HG02981 (cell line): ENCODE measurements around the gene CAMTA1.
"Not testable (repeated sequence)": the region's sequence is repeated elsewhere in the genome, so short reads cannot be mapped to it uniquely, and the experiment has no call there.

Source experiments
- ATAC-seq: cut with Tn5 transposase; IDR thresholded peaks from one replicate; pipeline ENCODE4 v1.9.1; 2021; ENCODE audit warnings: mild to moderate bottlenecking, moderate library complexity; ENCODE audit not compliant: unreplicated experiment

The CAMTA1 gene

DNA sequence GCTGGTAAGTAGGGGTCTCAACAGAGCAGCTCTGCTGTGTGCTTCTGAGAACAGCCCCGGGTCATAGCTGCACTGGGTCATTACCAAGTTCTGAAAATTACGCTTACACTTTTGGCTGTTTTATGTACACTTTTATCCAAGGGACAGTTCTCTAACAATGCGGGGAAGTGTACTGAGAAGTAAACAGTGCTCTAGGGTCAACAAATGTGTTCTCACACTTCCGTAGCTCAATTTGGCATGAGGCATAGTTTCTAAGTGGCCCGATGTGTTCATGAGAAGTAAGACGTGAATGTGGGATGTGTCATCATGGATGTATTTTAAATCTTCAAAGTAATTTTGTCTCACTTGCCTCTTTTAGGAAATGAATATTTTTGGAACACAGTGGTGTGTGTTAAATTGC, 975.0 kb downstream of the CAMTA1 start:
- ATAC-seq, result no peak

DNA sequence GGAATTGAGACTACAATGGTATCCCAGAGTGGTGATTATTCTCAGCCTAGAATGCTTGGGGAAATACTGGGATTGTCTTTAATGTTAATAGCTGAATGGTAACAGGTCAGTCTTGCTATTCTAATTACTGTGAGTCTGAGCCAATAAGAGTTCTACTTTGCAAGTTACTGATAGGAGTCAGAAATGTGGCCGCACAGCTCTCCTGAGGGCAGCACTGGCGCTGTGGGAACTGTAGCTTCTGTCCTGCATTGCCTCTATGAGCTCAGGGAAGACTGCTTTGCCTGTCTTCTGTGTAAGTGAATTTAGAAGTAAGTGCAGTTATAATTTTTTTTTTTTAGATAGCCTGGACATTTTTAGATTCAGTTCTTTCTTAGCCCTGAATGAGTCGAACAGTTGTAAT, 975.8 kb downstream of the CAMTA1 start:
- no peak for ATAC-seq

DNA sequence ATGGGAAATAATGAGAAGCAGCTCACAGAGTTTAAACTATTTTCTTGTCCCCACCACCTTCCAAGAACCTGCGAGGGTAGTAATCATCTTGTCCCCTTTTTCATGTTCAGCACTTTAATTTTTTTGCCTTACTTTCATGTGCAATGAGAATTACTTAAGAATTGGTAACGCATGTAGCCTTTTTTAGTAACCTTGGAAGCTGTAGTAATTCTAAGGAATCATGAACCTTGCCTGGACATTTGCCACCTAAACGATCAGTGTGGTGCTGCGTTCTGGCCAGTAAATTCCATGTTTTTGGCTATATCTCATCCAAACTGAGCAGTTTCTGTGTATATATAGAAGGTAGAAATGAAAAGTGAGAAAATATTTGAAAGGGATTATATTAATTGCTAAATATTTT, 981.9 kb downstream of the CAMTA1 start:
- ATAC-seq, result no peak

DNA sequence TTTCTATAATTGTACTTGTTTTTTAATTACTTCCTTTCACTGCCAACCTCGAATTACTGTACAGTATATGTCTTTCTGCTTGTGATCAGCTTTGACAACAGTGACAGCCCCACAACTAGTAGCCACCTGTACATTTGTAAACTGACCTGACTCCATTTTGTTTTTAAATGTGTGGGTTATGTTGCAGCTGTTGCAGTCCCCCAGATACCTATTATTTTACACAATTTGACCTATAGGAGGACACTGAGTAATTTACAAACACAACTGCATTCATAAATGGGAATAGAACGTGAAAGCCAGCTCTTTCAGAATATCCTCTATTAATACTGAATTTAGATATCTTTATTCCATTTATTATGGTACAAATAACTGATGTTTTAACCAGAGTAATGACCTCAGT, 983.3 kb downstream of the CAMTA1 start:
- ATAC-seq, result no peak

GRCh38 chr1:7769673-7770412, 984.6 kb downstream of the CAMTA1 start:
- no peak for ATAC-seq

- ATAC-seq, result no peak
Measured at GRCh38 chr1:7770669-7770996, 985.4 kb downstream of the CAMTA1 start.

DNA sequence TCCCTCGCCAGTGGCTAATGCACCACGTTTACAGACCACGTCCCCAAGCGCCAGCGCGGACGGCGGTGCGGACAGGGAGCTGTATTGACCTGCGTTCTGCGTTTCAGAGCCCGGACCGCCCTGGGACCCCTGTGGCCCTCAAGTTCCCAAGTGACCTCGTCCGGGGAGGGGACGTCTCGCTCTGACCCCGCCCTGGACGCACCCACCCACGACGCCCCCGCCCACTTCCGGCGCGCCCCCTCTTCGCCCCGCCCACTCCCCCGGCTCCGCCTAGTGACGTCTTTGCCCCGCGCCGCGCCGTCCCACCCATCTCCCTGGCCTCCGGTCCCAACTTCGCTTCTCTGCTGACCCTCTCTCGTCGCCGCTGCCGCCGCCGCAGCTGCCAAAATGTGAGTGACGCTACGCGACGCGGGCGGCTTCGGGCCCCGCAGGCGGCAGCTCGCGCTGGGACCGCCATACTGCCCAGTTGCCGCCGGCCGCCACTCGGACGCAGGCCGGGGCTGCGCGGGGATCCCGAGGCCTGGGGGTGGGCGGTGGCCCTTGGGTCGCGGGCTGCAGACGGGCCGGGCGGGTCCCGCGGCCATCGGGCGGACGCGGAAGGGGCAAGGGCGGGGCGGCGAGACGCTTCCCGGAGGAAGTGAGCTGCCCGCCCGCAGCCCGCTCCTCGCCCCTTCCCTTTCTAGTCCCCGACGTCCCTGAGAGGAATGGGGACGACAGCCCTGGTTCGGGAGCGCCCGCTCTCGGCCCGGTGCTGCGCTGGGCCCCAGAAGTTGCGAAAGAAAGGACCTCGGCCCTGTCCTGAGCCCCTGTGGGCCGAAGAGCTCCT, 986.0 kb downstream of the CAMTA1 start, which contains the start of gene VAMP3:
Gene VAMP3, plus strand, starts transcription at position 300 of the 826 bp plus-strand sequence. Its CDS starts 88 bp downstream, at position 388.
- ATAC-seq, result peak; percentile 71

DNA sequence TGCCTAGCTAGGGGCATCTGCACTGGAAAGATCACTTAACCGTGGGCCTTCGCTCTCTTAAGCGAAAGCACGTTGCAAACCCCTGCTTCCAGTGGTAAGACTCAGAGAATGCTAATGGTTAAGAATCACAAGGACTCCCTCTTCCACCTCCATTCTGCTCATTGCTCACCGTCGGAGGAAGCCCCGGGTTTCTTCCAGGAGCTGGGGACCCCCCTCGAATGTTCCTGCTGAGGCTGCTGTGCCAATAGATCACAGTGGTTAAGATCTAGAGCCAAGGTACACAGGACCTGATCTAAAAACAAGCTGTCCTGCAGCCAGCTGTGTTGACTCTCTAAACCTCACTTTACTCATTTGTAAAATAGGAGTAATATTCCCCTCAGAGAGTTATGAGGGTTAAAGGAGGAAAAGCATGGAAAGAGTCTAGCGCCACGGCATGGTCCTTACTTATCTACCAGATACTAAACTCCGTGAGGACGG, 986.6 kb downstream of the CAMTA1 start:
- no peak for ATAC-seq

- ATAC-seq, result no peak
Measured at GRCh38 chr1:7777591-7777990, 992.3 kb downstream of the CAMTA1 start.

- no peak for ATAC-seq
Measured at GRCh38 chr1:7778133-7778628, 992.9 kb downstream of the CAMTA1 start.

- ATAC-seq, result no peak
Measured at GRCh38 chr1:7780976-7781375, 995.7 kb downstream of the CAMTA1 start.

DNA sequence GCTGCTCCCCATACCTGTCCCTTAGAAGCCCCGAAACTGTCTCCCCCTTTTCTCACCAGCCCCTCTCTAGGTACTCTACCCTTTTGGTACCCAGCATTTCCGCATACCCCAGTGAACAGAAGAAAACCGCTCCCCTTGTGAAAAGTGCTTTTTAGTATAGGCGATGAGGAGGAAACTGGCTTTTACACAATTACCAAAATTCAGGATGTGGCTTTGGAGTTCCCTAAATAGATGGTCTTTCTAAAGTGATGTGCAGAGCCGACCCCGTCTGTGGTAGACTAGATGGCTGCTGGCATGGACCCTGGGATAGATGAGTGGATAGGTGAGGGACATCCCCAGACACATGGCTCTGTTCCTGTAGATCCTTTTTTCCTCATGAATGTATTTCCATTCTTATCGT, 996.2 kb downstream of the CAMTA1 start:
- ATAC-seq, result no peak

GRCh38 chr1:7781923-7782495, 996.8 kb downstream of the CAMTA1 start:
- ATAC-seq, result no peak

GRCh38 chr1:7783178-7783711, 998.0 kb downstream of the CAMTA1 start:
- no peak for ATAC-seq

- peak; percentile 89 for ATAC-seq
Measured at GRCh38 chr1:7783826-7784491, 998.7 kb downstream of the CAMTA1 start, which contains the start of gene PER3. PER3 (plus strand) TSS chr1:7784291; CDS start chr1:7784878, 587 bp downstream.

GRCh38 chr1:7784492-7785071, 999.3 kb downstream of the CAMTA1 start:
- ATAC-seq, result no peak

- ATAC-seq, result no peak
Measured at GRCh38 chr1:7785108-7785507, 999.9 kb downstream of the CAMTA1 start.

DNA sequence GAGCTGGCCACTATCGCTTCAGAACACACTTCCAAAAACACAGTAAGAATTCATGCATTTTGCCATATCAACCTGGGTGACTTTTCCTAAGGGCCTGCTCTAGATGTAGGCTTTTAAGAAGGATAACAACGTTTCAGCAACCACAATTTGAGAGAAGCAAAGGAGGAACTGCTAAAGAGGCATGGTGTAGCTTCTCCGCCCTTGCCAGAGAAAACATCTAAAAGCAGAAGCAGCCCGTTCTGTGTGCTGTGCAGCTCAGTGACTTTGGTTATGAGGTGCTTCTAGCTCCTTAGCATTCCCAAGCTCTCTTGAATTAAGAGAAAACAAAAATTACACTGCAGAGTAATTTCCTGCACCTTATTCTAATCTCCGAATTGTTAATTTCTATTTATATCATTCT, 1001.5 kb downstream of the CAMTA1 start:
- ATAC-seq, result no peak

GRCh38 chr1:7789828-7790227, 1004.6 kb downstream of the CAMTA1 start:
- ATAC-seq, result no peak

DNA sequence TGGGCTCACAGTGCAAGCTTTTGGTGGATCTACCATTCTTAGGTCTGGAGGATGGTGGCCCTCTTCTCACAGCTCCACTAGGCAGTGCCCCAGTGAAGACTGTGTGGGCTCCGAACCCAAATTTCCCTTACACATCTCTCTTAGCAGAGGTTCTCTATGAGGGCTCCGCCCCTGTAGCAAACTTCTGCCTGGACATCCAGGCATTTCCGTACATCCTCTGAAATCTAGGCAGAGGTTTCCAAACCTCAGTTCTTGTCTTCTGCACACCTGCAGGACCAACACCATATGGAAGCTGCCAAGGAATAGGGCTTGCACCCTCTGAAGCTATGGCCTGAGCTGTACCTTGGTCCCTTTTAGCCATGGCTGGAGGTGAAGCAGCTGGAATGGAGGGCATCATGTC, 1005.8 kb downstream of the CAMTA1 start:
- ATAC-seq, result not testable (repeated sequence)
